Hepatocyte (in vitro differentiated cells): Measurements from ENCODE around the gene FBXW10. TPM values are rescaled to one million over a fixed set of nuclear protein-coding genes. Genes with fewer than 3 reads are reported as not detected.
"Not testable (repeated sequence)": the region's sequence is repeated elsewhere in the genome, so short reads cannot be mapped to it uniquely, and the experiment has no call there.

Experiments
- DNase-seq: peaks from one replicate; pipeline ENCODE4 v3.0.0-alpha.2; 2016; ENCODE audit warnings: low spot score
- H2AFZ ChIP-seq: fragments of 200-600 bp; sonication (generic); 2 replicates; pipeline ENCODE4 v1.6.0; 2016; ENCODE audit warnings: antibody characterized with exemption, mild to moderate bottlenecking
- H3K27ac ChIP-seq: fragments of 200-600 bp; sonication (generic); 2 replicates; pipeline ENCODE4 v1.5.1; 2016; ENCODE audit warnings: mild to moderate bottlenecking
- H3K27me3 ChIP-seq: fragments of 200-600 bp; sonication (generic); 2 replicates; pipeline ENCODE4 v1.6.1; 2016
- H3K36me3 ChIP-seq: fragments of 200-600 bp; sonication (generic); replicated peaks from 2 replicates; pipeline ENCODE4 v1.5.1; 2016; ENCODE audit warnings: low read depth; ENCODE audit not compliant: insufficient read depth
- H3K4me1 ChIP-seq: fragments of 200-600 bp; sonication (generic); 2 replicates; pipeline ENCODE4 v1.5.1; 2016; ENCODE audit warnings: mild to moderate bottlenecking, moderate library complexity; ENCODE audit not compliant: insufficient read depth
- H3K4me2 ChIP-seq: fragments of 200-600 bp; sonication (generic); 2 replicates; pipeline ENCODE4 v1.6.0; 2016
- H3K4me3 ChIP-seq: fragments of 200-600 bp; sonication (generic); 2 replicates; pipeline ENCODE4 v1.5.1; 2016; ENCODE audit warnings: mild to moderate bottlenecking
- H3K79me2 ChIP-seq: fragments of 200-600 bp; sonication (generic); 2 replicates; pipeline ENCODE4 v1.6.0; 2017; ENCODE audit warnings: mild to moderate bottlenecking
- H3K9me2 ChIP-seq: fragments of 200-600 bp; sonication (generic); replicated peaks from 2 replicates; pipeline ENCODE4 v1.6.0; 2017; ENCODE audit warnings: mild to moderate bottlenecking; ENCODE audit not compliant: insufficient read depth
- H3K9me3 ChIP-seq: fragments of 200-600 bp; sonication (generic); 2 replicates; pipeline ENCODE4 v1.5.1; 2016; ENCODE audit warnings: low read depth, mild to moderate bottlenecking
- H4K20me1 ChIP-seq: fragments of 200-600 bp; sonication (generic); 2 replicates; pipeline ENCODE4 v1.6.0; 2016; ENCODE audit warnings: mild to moderate bottlenecking; ENCODE audit not compliant: insufficient read depth, poor library complexity, severe bottlenecking
- CTCF ChIP-seq: fragments of 200-600 bp; sonication (generic); IDR thresholded peaks from 2 replicates; pipeline ENCODE4 v1.5.1; 2016; ENCODE audit warnings: antibody characterized with exemption, mild to moderate bottlenecking; ENCODE audit not compliant: poor library complexity
- WGBS: methylation state at CpG from one replicate; pipeline ENCODE4 v1.1.6; 2016; ENCODE audit warnings: low lambda C conversion rate; ENCODE audit errors: missing lambda C conversion rate; 5-methylcytosine and 5-hydroxymethylcytosine counted together
- polyA plus RNA-seq: library from polyadenylated mRNA; unstranded; fragments of >200 nt; fragmentation: Nextera tagmentation; extraction: Ambion mirVana; gene quantifications from 2 replicates; pipeline ENCODE4 v1.2.1, GENCODE V29; 2016
- total RNA-seq: library from RNA; depleted of rRNA; stranded (reverse); fragments of >200 nt; gene quantifications from 2 replicates; pipeline ENCODE4 v1.2.3, GENCODE V29; 2014

The FBXW10 gene
- total and polyA plus RNA-seq, 2 experiments from 2014 or later, result not detected

- not testable (repeated sequence) for H3K4me3 ChIP-seq, H3K9me2 ChIP-seq, H3K36me3 ChIP-seq, H3K4me1 ChIP-seq, H3K9me3 ChIP-seq, H3K27ac ChIP-seq, H3K27me3 ChIP-seq, H2AFZ ChIP-seq, H4K20me1 ChIP-seq, DNase-seq, H3K79me2 ChIP-seq, H3K4me2 ChIP-seq
- TF ChIP-seq CTCF, result peak; percentile 14
- 67% methylated on average over 1 of the region's 1 CpG for WGBS
Observed at GRCh38 chr17:18791402-18791801, 47.5 kb downstream of the FBXW10 start.

- H3K4me2 ChIP-seq, H2AFZ ChIP-seq, H3K4me1 ChIP-seq, H3K79me2 ChIP-seq, H3K9me2 ChIP-seq, H3K4me3 ChIP-seq, H3K9me3 ChIP-seq, DNase-seq, H3K36me3 ChIP-seq, H3K27me3 ChIP-seq, H4K20me1 ChIP-seq, H3K27ac ChIP-seq: not testable (repeated sequence)
- WGBS, result 53% methylated on average over 4 of the region's 4 CpGs
Observed at GRCh38 chr17:18794841-18795240, 51.0 kb downstream of the FBXW10 start.

GRCh38 chr17:18796887-18797286 lies 53.0 kb downstream of the FBXW10 start:
- not testable (repeated sequence) for H4K20me1 ChIP-seq, DNase-seq, H3K27ac ChIP-seq, H3K4me1 ChIP-seq, H3K27me3 ChIP-seq, H3K36me3 ChIP-seq, H3K9me2 ChIP-seq, H2AFZ ChIP-seq, H3K4me3 ChIP-seq, H3K9me3 ChIP-seq, H3K4me2 ChIP-seq, H3K79me2 ChIP-seq

- H3K4me1 ChIP-seq, H2AFZ ChIP-seq, H3K27ac ChIP-seq, DNase-seq, H3K9me3 ChIP-seq, H3K27me3 ChIP-seq, H3K36me3 ChIP-seq, H4K20me1 ChIP-seq, H3K9me2 ChIP-seq, H3K4me3 ChIP-seq, H3K79me2 ChIP-seq, H3K4me2 ChIP-seq: not testable (repeated sequence)
- 51% methylated on average over 7 of the region's 7 CpGs for WGBS
Observed at GRCh38 chr17:18803458-18804245, 59.8 kb downstream of the FBXW10 start.

GRCh38 chr17:18815924-18816323 lies 72.1 kb downstream of the FBXW10 start:
- not testable (repeated sequence) for H3K27me3 ChIP-seq, H3K79me2 ChIP-seq
- WGBS, result 40% methylated on average over 3 of the region's 3 CpGs

More at GRCh38 chr17:18815924-18816323, 72.1 kb downstream of the FBXW10 start:
- H3K9me3 ChIP-seq, H3K4me1 ChIP-seq, H3K4me2 ChIP-seq, H3K4me3 ChIP-seq, H3K36me3 ChIP-seq, DNase-seq, H2AFZ ChIP-seq, H3K27ac ChIP-seq, H3K9me2 ChIP-seq, H4K20me1 ChIP-seq: not testable (repeated sequence)
